GM18520 (cell line): ENCODE measurements around the gene RASGRF1.

ENCODE experiments used
- ATAC-seq: cut with Tn5 transposase; IDR thresholded peaks from one replicate; pipeline ENCODE4 v1.9.1; 2021; ENCODE audit not compliant: unreplicated experiment

The RASGRF1 gene

GRCh38 chr15:79099692-79100091 lies 9.1 kb upstream of the RASGRF1 start:
- no peak for ATAC-seq

GRCh38 chr15:79094611-79095021 lies 4.0 kb upstream of the RASGRF1 start:
- no peak for ATAC-seq

GRCh38 chr15:79093352-79093935 lies 2.9 kb upstream of the RASGRF1 start:
- no peak for ATAC-seq

- ATAC-seq: no peak
Observed at GRCh38 chr15:79092382-79092781, 1.8 kb upstream of the RASGRF1 start.

- no peak for ATAC-seq
Observed at GRCh38 chr15:79091204-79091867, 756 bp upstream of the RASGRF1 start.

- ATAC-seq: no peak
Observed at GRCh38 chr15:79089890-79090486, 592 bp downstream of the RASGRF1 start.

GRCh38 chr15:79089331-79089889 lies 1.2 kb downstream of the RASGRF1 start:
- ATAC-seq: no peak

- no peak for ATAC-seq
Observed at GRCh38 chr15:79088426-79089205, 2.0 kb downstream of the RASGRF1 start.

GRCh38 chr15:79086814-79087213 lies 3.8 kb downstream of the RASGRF1 start:
- ATAC-seq: no peak

GRCh38 chr15:79084308-79084968 lies 6.1 kb downstream of the RASGRF1 start:
- no peak for ATAC-seq

- ATAC-seq: no peak
Observed at GRCh38 chr15:79083154-79083553, 7.4 kb downstream of the RASGRF1 start.

GRCh38 chr15:79082363-79083070 lies 8.1 kb downstream of the RASGRF1 start:
- ATAC-seq: no peak

- no peak for ATAC-seq
Observed at GRCh38 chr15:79078763-79079410, 11.7 kb downstream of the RASGRF1 start.

- no peak for ATAC-seq
Observed at GRCh38 chr15:79078003-79078402, 12.6 kb downstream of the RASGRF1 start.

- ATAC-seq: no peak
Observed at GRCh38 chr15:79076661-79077060, 13.9 kb downstream of the RASGRF1 start.

- ATAC-seq: no peak
Observed at GRCh38 chr15:79075256-79075655, 15.3 kb downstream of the RASGRF1 start.

- no peak for ATAC-seq
Observed at GRCh38 chr15:79073336-79073735, 17.2 kb downstream of the RASGRF1 start.

- ATAC-seq: no peak
Observed at GRCh38 chr15:79071901-79072300, 18.7 kb downstream of the RASGRF1 start.

GRCh38 chr15:79068790-79069189 lies 21.8 kb downstream of the RASGRF1 start:
- ATAC-seq: no peak

GRCh38 chr15:79067969-79068368 lies 22.6 kb downstream of the RASGRF1 start:
- ATAC-seq: no peak
